ACHN (cell line): ENCODE results near the gene SLC35F1.

Experiments used
- DNase-seq: peaks from one replicate; pipeline ENCODE4 v3.0.0-alpha.2; 2015
- in situ Hi-C: cut with HindIII; loops from 2 replicates; pipeline ENCODE4 v1.10.0; 2017; ENCODE audit warnings: low sequenced_read_pairs, low pct_ligation_motif_present, low pct_unique_long_range_greater_than_20kb

The SLC35F1 gene

DNA sequence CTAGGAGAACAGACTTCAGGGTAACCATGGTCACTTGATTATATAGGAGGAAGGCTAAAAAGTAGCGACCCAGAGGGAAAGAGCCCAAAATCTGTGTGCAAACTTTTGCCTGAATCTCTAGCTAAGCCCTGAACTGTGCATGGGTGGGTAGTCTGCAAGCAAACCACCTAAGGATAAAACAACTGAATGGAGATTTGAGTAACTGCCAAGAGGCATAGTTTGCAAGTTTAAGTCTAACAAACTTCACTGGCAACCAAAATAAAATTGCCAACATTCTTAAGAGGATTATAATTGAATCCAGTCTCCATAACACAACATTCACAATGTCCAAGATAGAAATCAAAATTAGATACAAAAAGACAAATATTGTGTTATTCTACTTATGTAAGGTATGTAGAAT lies 449.0 kb downstream of the SLC35F1 start:
- DNase-seq, result no peak
- in situ Hi-C loops, result no loop called here

DNA sequence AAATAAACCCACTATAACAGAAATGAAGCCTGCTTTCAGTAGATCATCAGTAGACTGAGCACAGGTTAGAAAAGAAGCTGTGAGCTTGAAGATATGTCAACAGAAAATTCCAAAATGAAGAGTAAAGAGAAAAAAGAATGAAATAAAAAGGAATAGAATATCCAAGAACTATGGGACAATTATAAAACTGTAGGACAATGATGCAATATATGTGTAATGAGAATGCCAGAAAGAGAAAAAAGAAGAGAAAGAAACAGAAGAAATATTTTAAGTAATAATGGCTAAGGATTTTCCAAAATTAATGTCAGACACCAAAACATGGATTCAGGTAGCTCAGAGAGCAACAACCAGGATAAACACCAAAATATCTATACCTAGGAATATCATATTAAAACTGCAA lies 449.6 kb downstream of the SLC35F1 start:
- no peak for DNase-seq
- in situ Hi-C loops, result no loop called here
